ENCODE results near the gene GTF2H4.

GRCh38 chr6:30938730-30939129, 30.7 kb downstream of the GTF2H4 start:
- TF ChIP-seq CTCF (IDR thresholded peaks at IDR 0.05; ENCODE audit: low read depth, low read length) (no peak), EZH2phosphoT487 (IDR thresholded peaks at IDR 0.05; ENCODE audit: low read depth) (no peak)

Measured in OCI-LY3 (cell line).